ENCODE results near the gene IL36A.

The IL36A gene

GRCh38 chr2:113038291-113038690 is 33.0 kb downstream of the IL36A start:
- TF ChIP-seq CTCF (IDR thresholded peaks at IDR 0.05), result no peak
- Histone ChIP-seq H3K9me3 (no peaks in the 10 kb centered on the region), H3K4me1 (ENCODE audit: control insufficient read depth in 1 of 2, insufficient read depth in 1 of 2, low read depth in 1 of 2, low read length in 1 of 2) (no peaks in the 10 kb centered on the region), H3K36me3 (no peaks in the 10 kb centered on the region), H3K27me3 (peaks cover 16% of the 10 kb centered on the region), H3K4me3 (ENCODE audit: low read depth in 1 of 2, low read length in 1 of 2) (no peak overlapping the region), H3K27ac (no peak overlapping the region)

DNA sequence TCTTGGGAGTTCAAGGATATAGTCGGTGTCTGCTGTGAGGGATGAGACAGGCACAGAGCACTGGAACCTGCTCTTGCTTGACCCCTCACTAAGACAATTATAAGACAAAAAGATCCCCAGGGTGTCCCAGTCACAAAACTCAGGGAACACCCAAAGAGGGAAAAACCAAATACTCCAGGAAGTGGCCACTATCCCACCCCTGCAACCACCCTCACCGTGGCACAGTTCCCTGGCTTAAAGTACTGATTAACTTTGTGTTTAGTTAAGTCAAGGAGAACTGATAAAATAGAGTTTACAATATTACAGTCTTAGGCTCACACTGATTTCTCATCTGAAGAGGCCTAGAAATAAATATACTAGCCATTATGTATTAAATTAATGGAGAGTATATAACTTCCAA is 33.9 kb downstream of the IL36A start:
- Histone ChIP-seq H3K27ac (no peak overlapping the region), H3K27me3 (peaks cover 13% of the 10 kb centered on the region), H3K36me3 (no peaks in the 10 kb centered on the region), H3K4me3 (ENCODE audit: low read depth in 1 of 2, low read length in 1 of 2) (no peak overlapping the region), H3K9me3 (no peaks in the 10 kb centered on the region), H3K4me1 (ENCODE audit: control insufficient read depth in 1 of 2, insufficient read depth in 1 of 2, low read depth in 1 of 2, low read length in 1 of 2) (no peaks in the 10 kb centered on the region)
- TF ChIP-seq CTCF (IDR thresholded peaks at IDR 0.05), result no peak

GRCh38 chr2:113039719-113040118 is 34.5 kb downstream of the IL36A start:
- no peaks in the 10 kb centered on the region for H3K9me3 ChIP-seq
- no peaks in the 10 kb centered on the region for H3K36me3 ChIP-seq
- peaks cover 8% of the 10 kb centered on the region for H3K27me3 ChIP-seq
- TF ChIP-seq CTCF (IDR thresholded peaks at IDR 0.05), result no peak
- H3K4me3 ChIP-seq (ENCODE audit: low read depth in 1 of 2, low read length in 1 of 2), result no peak overlapping the region
- H3K4me1 ChIP-seq (ENCODE audit: control insufficient read depth in 1 of 2, insufficient read depth in 1 of 2, low read depth in 1 of 2, low read length in 1 of 2), result no peaks in the 10 kb centered on the region
- no peak overlapping the region for H3K27ac ChIP-seq

DNA sequence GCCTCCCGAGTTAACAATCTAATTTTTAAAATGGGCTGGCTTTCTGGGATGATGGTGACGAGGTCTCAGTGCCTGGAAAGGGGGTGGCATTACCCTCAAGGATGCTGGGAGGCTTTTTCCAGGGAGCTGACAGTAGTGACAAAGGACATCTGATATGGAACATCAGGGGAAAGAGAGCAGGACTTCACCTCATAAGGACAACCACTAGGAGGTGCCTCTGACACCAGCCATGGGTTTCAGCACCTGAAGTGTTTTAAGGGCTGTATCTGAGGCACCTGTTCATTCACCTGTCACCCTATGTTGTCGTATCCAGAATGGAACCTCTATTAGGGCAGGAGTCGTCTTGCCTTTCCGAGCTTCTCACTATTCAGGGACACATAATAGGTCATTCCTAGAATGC is 36.6 kb downstream of the IL36A start:
- TF ChIP-seq CTCF (IDR thresholded peaks at IDR 0.05), result no peak
- H3K27me3 ChIP-seq, result peaks cover 6% of the 10 kb centered on the region
- H3K4me3 ChIP-seq (ENCODE audit: low read depth in 1 of 2, low read length in 1 of 2), result no peak overlapping the region
- H3K27ac ChIP-seq, result no peak overlapping the region
- no peaks in the 10 kb centered on the region for H3K36me3 ChIP-seq
- H3K4me1 ChIP-seq (ENCODE audit: control insufficient read depth in 1 of 2, insufficient read depth in 1 of 2, low read depth in 1 of 2, low read length in 1 of 2), result no peaks in the 10 kb centered on the region
- H3K9me3 ChIP-seq, result no peaks in the 10 kb centered on the region

GRCh38 chr2:113046465-113046864 is 41.2 kb downstream of the IL36A start:
- TF ChIP-seq CTCF (IDR thresholded peaks at IDR 0.05), result no peak
- no peaks in the 10 kb centered on the region for H3K9me3 ChIP-seq
- no peak overlapping the region for H3K27ac ChIP-seq
- no peaks in the 10 kb centered on the region for H3K4me1 ChIP-seq (ENCODE audit: control insufficient read depth in 1 of 2, insufficient read depth in 1 of 2, low read depth in 1 of 2, low read length in 1 of 2)
- peaks cover 6% of the 10 kb centered on the region for H3K27me3 ChIP-seq
- no peaks in the 10 kb centered on the region for H3K36me3 ChIP-seq
- no peak overlapping the region for H3K4me3 ChIP-seq (ENCODE audit: low read depth in 1 of 2, low read length in 1 of 2)

Measured in neutrophil (primary cell).